GM18520 (cell line): Measurements from ENCODE around the gene SIVA1.

Source experiments
- ATAC-seq: cut with Tn5 transposase; IDR thresholded peaks from one replicate; pipeline ENCODE4 v1.9.1; 2021; ENCODE audit not compliant: unreplicated experiment

The SIVA1 gene

GRCh38 chr14:104770851-104771272, 17.9 kb downstream of the SIVA1 start:
- ATAC-seq: no peak

DNA sequence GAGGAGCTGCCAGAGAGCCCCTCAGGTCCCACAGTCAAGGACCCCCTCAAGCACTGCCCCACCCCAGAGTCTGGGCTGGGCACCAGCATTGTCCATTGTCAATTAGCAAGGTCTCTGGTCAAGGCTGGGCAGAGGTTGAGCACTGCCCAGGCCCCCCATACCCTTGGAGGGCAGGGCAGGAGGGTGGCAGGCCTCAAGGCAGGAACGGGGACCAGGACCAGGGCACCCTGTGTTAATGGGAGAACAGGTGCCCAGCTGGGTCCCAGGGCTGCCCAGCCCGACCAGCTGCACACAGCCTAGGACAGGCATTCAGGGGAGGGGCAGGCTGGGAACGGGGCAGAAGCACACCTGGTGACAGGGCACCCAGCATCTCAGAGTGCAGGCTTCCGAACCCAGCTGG, 18.4 kb downstream of the SIVA1 start:
- ATAC-seq: no peak

GRCh38 chr14:104771918-104772706, 19.2 kb downstream of the SIVA1 start:
- no peak for ATAC-seq

DNA sequence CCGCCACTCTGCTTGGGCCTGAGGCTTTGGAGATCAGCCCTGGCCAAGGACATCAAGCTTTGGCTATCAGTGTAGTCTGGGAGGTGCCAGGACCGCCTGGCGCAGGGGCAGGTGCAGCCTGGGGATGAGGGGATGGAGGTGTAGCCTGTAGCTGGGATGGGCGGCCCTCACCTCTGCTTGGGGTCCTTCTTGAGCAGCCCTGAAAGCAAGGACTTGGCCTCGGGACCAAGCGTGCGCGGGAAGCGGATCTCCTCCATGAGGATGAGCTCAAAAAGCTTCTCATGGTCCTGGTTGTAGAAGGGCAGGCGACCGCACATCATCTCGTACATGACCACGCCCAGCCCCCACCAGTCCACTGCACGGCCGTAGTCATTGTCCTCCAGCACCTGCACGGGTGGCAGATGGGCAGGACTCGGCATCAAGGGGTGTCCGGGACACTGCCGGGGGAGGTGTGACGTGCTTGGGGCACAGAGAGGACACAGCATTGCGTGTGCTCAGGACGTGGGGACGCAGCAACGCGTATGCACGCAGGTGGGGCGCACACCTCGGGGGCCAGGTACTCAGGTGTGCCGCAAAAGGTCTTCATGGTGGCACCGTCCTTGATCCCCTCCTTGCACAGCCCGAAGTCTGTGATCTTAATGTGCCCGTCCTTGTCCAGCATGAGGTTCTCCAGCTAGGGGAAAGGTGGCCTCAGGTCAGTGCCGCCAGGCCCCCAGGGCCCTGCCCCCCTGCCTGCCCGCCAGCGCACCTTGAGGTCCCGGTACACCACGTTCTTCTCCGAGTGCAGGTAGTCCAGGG, 20.0 kb downstream of the SIVA1 start:
- no peak for ATAC-seq

DNA sequence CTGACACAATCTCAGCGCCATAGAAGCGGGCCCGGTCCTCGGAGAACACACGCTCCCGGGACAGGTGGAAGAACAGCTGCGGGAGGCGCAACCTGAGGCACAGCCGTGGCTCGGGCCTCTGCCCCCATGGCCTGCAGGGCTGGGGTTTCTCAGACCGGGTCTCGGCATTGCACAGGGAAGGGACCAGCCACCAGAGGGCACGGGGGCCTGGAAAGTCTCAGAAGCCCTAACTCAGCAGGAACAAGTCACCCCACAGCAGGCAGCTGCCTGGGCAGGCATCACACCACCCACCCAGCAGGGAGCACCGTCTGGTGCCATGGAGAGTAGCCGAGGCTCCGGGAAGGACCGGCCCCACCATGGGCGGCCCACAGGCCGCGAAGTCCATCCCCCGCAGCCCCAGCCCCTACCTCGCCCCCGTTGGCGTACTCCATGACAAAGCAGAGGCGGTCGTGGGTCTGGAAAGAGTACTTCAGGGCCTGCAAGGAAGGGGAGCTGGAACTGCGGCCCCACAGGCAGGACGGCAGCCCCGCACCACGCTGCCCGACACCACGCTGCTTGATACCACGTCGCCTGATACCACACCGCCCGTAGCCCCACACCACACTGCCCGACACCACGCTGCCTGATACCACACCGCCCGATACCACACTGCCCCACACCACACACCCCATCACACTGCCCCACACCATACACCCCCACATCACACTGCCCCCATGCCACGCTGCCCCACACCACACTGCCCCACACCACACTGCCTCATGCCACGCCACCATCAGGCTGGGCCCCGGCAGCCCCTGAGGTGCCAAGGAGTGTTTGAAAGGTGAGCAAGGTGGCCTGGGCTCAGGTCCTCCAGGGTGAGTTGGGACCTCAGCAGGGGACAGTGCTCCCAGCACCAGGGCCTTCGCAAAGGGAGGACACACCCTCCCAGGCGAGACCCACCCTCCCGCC, 20.8 kb downstream of the SIVA1 start:
- no peak for ATAC-seq

DNA sequence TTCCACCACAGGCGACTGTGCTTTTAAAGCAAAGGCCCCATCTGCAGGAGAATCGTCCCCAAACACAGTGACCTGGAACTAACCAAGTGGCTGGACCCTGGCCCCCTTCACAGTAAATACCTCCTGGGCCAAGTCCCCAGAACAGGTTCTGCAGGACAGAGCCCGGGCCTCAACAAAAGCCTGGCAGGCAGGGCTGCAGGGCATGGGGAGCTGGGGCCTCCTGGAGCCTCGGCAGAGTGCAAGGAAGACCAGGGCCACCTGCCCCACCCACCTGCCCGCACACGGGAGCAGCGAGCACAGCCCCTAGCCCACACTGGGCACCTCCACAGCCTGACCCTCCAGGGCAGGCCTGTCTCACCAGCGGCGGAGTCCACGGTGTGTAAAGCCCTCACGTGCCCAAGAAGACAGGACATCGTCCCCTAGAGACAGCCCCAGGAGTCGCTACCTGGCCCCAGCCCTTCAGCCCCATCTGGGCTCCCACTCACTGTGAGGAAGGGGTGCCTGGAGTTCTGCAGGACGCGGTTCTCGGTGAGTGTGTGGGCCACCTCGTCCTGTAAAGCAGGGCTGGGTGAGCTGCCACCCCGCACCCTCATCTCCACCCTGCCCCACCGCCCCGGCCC, 21.6 kb downstream of the SIVA1 start:
- no peak for ATAC-seq

DNA sequence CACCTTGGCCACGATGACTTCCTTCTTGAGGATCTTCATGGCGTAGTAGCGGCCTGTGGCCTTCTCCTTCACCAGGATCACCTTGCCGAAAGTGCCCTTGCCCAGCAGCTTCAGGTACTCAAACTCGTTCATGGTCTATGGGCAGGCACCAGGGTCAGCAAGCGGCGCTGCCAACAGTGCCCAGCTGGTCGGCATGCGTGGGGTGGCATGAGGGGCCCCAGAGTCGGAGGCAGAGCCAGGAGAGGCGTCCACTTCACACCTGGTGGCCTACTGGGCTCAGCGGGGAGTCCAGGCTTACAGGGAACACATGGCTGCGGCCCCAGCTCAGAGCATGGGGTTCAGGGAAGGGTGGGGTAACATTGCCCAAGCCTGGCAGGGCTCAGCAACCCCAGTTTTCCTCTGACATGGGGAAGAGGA, 22.1 kb downstream of the SIVA1 start:
- ATAC-seq: no peak

DNA sequence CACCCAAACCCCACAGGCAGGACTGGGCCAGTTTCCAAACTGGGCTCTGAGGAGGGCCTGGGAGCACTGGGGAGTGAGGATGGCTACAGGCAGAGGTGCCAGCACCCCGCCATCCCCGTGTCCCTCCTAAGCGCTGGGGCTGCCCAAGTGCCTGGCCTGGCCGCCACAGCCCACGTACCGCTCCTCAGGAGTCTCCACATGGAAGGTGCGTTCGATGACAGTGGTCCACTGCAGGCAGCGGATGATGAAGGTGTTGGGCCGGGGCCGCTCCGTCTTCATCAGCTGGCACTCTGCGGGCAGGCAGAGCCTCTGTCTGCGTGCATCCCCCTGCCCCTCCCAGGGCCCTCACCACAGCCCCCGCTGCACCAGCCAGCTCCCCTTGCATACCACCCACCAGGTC, 23.5 kb downstream of the SIVA1 start:
- no peak for ATAC-seq

GRCh38 chr14:104776961-104777807, 24.2 kb downstream of the SIVA1 start:
- ATAC-seq: no peak

DNA sequence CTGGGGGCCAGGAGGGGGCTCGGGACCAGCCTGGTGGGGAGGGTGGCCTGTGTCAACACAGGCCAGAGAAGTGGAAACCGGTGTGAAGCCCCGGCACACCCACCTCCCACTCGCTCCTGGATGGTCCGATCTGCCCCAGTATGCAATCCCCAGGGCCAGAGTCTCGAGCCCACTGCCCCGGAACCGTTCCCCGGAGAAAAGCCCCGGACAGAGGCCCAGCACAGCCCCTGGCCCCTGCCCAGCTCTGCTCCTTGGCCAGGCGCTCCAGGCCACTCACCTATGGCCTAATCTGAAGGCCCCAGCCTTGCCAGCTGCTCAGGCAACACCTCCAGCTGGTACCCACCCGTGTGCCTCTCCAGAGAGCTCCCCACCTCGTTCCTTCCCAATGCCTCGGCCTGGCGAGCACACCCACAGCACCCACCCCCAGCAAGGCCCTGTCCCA, 24.9 kb downstream of the SIVA1 start:
- ATAC-seq: no peak

DNA sequence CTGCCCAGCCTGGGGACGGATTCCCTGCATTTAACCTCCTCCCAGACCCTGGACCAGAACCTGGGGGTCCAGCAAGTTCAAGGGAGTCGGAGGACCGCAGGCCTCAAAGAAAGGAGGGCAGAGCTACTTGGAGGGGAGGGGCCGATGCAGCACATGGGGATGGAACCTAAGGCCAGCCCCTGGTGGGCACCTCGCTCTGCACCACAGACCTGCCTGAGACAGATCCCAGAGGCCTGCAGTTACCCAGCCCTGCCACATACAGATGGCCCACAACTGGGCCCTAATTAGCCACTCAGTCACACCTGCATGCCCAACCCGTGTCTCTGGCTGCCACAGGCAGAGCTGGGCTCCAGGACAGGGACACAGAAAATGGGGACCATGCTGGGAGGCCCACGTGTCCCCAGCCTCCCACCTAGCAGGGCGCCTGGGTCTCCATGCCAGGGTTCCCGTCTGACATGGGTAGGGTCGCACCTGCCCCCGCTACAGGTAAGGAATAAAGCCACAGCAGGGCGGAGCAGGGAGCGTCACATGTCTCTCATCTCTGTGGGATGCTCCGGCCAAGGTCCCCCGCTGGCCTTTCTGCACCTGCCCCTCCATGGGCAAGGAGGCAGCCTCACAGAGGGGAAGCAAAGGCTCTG, 25.9 kb downstream of the SIVA1 start:
- ATAC-seq: no peak

DNA sequence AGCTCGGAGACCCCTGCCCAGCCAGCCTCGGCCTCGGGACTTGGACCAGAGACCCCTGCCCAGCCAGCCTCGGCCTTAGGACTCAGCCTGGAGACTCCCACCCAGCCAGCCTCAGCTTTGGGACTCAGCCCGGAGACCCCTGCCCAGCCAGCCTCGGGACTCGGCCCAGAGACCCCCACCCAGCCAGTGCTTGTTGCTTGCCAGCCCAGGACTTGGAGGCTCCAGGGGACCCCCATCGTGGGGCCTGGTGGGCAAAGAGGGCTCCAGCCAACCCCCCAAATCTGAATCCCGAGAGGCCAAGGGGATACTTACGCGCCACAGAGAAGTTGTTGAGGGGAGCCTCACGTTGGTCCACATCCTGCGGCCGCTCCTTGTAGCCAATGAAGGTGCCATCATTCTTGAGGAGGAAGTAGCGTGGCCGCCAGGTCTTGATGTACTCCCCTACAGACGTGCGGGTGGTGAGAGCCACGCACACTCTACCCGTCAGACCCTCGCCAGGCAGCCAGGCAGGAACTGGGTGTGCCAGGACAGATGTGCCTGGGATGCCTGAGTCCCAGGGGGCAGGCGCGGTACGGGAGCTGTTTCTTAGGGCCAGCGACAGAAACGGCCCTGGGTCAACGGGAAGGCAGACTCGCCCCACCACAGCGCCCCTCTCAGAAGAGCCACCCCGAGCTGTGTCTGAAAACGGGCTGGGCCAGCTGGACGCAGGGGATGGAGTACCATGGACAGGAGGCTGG, 27.0 kb downstream of the SIVA1 start:
- ATAC-seq: no peak

DNA sequence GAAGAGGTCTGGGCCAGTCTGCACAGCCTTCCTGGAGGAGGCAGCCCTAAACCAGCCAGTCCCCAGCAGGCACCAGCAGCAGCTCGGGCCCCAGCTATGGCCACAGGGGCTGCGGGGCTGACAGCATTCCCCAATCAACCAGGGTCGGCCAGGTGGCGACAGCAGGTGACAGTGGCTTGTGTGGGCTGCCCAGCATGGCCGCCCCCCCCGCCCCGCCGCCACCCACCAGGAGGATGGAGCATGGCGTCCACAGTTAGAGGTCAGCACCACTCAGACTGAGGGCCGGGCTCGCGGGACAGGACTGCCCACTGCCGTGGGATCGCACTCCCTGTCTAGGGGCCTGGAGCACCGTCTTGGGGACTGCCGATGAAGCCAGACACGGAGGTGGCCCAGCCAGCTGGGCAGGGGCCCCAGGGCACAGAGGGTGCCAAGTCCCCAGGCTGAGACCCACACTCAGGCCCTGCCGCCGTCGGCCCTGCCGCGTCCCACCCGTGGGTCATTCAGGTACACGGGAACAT, 27.6 kb downstream of the SIVA1 start:
- no peak for ATAC-seq

GRCh38 chr14:104781271-104782077, 28.5 kb downstream of the SIVA1 start:
- ATAC-seq: no peak

GRCh38 chr14:104782086-104782807, 29.3 kb downstream of the SIVA1 start:
- no peak for ATAC-seq

- ATAC-seq: no peak
Observed at GRCh38 chr14:104782808-104783139, 29.8 kb downstream of the SIVA1 start.
